ENCODE results near the gene BCLAF1.
"Not testable (repeated sequence)": the region's sequence is repeated elsewhere in the genome, so short reads cannot be mapped to it uniquely, and the experiment has no call there.

BCLAF1 gene

GRCh38 chr6:136309729-136310311 lies 20.2 kb upstream of the BCLAF1 start:
- no peak for DNase-seq (ENCODE audit: low read depth in 2 of 2)

GRCh38 chr6:136309171-136309570 lies 19.5 kb upstream of the BCLAF1 start:
- no peak for DNase-seq (ENCODE audit: low read depth in 2 of 2)

GRCh38 chr6:136308469-136308868 lies 18.8 kb upstream of the BCLAF1 start:
- not testable (repeated sequence) for DNase-seq (ENCODE audit: low read depth in 2 of 2)

GRCh38 chr6:136307351-136307750 lies 17.7 kb upstream of the BCLAF1 start:
- DNase-seq (ENCODE audit: low read depth in 2 of 2) = no peak

GRCh38 chr6:136306466-136306865 lies 16.8 kb upstream of the BCLAF1 start:
- DNase-seq (ENCODE audit: low read depth in 2 of 2) = no peak

GRCh38 chr6:136304410-136304809 lies 14.8 kb upstream of the BCLAF1 start:
- no peak for DNase-seq (ENCODE audit: low read depth in 2 of 2)

GRCh38 chr6:136303516-136303915 lies 13.9 kb upstream of the BCLAF1 start:
- DNase-seq (ENCODE audit: low read depth in 2 of 2) = no peak

- no peak for DNase-seq (ENCODE audit: low read depth in 2 of 2)
These were observed 5.0 kb upstream of the BCLAF1 start for GRCh38 chr6:136294621-136295020.

- peak; percentile 57 to 71 for DNase-seq (ENCODE audit: low read depth in 2 of 2)
These were observed 864 bp upstream of the BCLAF1 start for GRCh38 chr6:136290410-136291010.

- DNase-seq (ENCODE audit: low read depth in 2 of 2) = peak; percentile 84 to 91
These were observed 393 bp downstream of the BCLAF1 start for GRCh38 chr6:136289327-136289578.

- DNase-seq (ENCODE audit: low read depth in 2 of 2) = peak; percentile 79 to 87
These were observed 900 bp downstream of the BCLAF1 start for GRCh38 chr6:136288566-136289326.

GRCh38 chr6:136284909-136285308 lies 4.7 kb downstream of the BCLAF1 start:
- DNase-seq (ENCODE audit: low read depth in 2 of 2) = no peak

GRCh38 chr6:136282906-136283305 lies 6.7 kb downstream of the BCLAF1 start:
- DNase-seq (ENCODE audit: low read depth in 2 of 2) = no peak

GRCh38 chr6:136280032-136280609 lies 9.5 kb downstream of the BCLAF1 start:
- DNase-seq (ENCODE audit: low read depth in 2 of 2) = no peak

GRCh38 chr6:136274062-136274461 lies 15.6 kb downstream of the BCLAF1 start:
- no peak for DNase-seq (ENCODE audit: low read depth in 2 of 2)

- DNase-seq (ENCODE audit: low read depth in 2 of 2) = no peak
These were observed 24.5 kb downstream of the BCLAF1 start for GRCh38 chr6:136265101-136265500.

- DNase-seq (ENCODE audit: low read depth in 2 of 2) = no peak
These were observed 26.7 kb downstream of the BCLAF1 start for GRCh38 chr6:136262940-136263339.

- DNase-seq (ENCODE audit: low read depth in 2 of 2) = no peak
These were observed 34.7 kb downstream of the BCLAF1 start for GRCh38 chr6:136254851-136255466.

- no peak for DNase-seq (ENCODE audit: low read depth in 2 of 2)
These were observed 35.9 kb downstream of the BCLAF1 start for GRCh38 chr6:136253734-136254133.

GRCh38 chr6:136252441-136252840 lies 37.2 kb downstream of the BCLAF1 start:
- DNase-seq (ENCODE audit: low read depth in 2 of 2) = no peak

- no peak for DNase-seq (ENCODE audit: low read depth in 2 of 2)
These were observed 38.3 kb downstream of the BCLAF1 start for GRCh38 chr6:136251394-136251793.

GRCh38 chr6:136250686-136251008 lies 39.0 kb downstream of the BCLAF1 start:
- DNase-seq (ENCODE audit: low read depth in 2 of 2) = no peak

Measured in stimulated activated CD8-positive, alpha-beta memory T cell treated with anti-CD3 and anti-CD28 coated beads, Interleukin-7, amount 100 ng/mL, for 4 hours (primary cell).